ENCODE measurements around the gene CFAP299.

CFAP299 gene

DNA sequence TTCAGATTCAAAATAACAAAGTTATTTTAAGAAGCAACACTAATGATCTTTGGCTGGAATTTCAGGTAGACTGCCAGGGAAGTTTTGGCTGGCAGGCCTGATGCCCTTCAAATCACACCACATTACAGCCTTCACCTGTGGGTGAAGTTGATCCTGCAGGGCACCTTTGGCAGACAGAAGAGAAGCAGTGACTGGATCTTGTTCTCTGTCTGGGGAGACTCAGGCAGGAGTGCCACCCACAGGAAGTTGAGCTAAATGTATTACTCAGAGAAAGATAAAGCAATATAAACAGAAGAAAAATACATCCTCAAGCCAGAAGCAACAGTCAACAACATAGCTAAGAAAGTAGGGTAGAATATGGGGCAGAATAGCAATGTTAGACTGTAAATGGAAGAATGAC is 12.8 kb upstream of the CFAP299 start:
- no peak for DNase-seq (ENCODE audit: low read depth)
- peak; percentile 47 for TF ChIP-seq CTCF (IDR thresholded peaks at IDR 0.05; ENCODE audit: control insufficient read depth, insufficient read depth, low read depth, low read length, missing control alignments)
- H3K4me3 ChIP-seq (ENCODE audit: control insufficient read depth, low read depth, low read length), result no peak overlapping the region

GRCh38 chr4:80324171-80324570 is 11.4 kb upstream of the CFAP299 start:
- DNase-seq (ENCODE audit: low read depth), result no peak
- no peak overlapping the region for H3K4me3 ChIP-seq (ENCODE audit: control insufficient read depth, low read depth, low read length)
- no peak for TF ChIP-seq CTCF (IDR thresholded peaks at IDR 0.05; ENCODE audit: control insufficient read depth, insufficient read depth, low read depth, low read length, missing control alignments)

DNA sequence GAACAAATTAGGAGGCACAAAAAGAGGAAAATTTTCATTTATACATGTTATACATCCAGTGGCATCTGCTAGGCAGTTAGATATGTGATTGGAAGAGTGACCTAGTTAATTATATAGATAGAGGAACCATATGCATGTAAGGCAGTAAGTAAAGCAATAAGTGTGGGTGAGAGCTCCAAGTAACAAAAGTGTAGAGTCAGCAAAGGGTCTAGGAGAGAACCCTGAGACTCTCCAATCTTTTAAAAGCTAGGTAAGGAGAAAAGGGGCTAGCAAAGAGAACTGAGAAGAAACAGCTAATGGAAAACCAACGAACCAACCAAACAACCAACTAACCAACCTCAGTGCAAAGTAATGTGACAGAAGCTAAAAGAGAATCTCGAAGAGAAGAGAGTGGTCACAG is 3.8 kb upstream of the CFAP299 start:
- H3K4me3 ChIP-seq (ENCODE audit: control insufficient read depth, low read depth, low read length), result no peak overlapping the region
- TF ChIP-seq CTCF (IDR thresholded peaks at IDR 0.05; ENCODE audit: control insufficient read depth, insufficient read depth, low read depth, low read length, missing control alignments), result no peak
- no peak for DNase-seq (ENCODE audit: low read depth)

DNA sequence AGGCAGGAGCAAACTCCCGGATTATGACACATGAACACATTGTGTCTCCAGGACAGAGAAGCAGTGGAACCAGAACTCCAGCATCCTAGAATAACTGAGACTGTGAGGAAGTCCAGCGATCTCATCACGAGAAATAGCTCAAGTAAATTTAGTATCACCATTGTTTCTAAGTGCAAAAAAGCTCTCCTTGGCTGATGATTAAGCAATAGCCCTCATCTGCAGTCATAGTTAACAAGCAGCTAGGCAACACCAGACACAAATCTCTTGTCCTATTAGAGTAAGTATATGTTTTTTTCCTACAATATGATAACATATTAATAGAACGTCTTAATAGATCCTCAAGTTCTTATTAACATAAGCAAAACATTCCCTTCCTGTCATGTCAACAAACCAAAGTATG is 2.4 kb upstream of the CFAP299 start:
- TF ChIP-seq CTCF (IDR thresholded peaks at IDR 0.05; ENCODE audit: control insufficient read depth, insufficient read depth, low read depth, low read length, missing control alignments), result no peak
- DNase-seq (ENCODE audit: low read depth), result no peak
- H3K4me3 ChIP-seq (ENCODE audit: control insufficient read depth, low read depth, low read length), result no peak overlapping the region

DNA sequence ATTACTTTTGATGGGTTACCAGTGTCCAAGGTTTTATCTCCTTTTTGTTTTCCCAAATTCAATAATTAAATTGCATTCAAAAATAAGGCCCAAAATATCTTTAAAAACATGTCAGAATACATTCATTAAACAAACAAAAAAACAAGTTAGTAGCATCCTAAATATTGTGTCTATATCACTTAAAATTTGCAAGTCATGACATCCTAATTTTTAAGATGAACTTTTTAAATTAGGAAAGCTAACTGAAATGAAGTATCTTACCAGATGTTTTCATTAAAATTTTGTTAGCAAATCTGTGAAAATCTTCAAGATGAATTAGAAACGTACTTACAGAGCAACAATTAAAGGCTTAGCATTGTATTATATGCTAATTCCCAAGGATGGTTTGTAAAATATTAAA is 962 bp upstream of the CFAP299 start:
- H3K4me3 ChIP-seq (ENCODE audit: control insufficient read depth, low read depth, low read length), result no peak overlapping the region
- no peak for TF ChIP-seq CTCF (IDR thresholded peaks at IDR 0.05; ENCODE audit: control insufficient read depth, insufficient read depth, low read depth, low read length, missing control alignments)
- no peak for DNase-seq (ENCODE audit: low read depth)

DNA sequence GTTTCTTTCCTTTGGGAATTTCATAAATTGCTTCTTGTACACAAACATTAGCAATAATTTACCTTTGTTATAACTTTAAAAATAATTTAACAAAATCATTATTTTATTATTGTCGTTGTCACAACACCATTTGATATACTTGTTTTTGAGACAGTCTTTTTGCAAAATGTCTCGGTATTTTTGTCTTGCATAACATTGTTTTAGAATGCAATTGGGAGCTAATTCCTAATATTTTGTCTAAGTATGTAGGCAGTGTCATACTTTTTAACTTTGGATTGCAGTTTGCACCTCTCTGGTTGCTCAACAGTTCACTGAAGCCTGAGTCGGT is 340 bp upstream of the CFAP299 start:
- no peak for TF ChIP-seq CTCF (IDR thresholded peaks at IDR 0.05; ENCODE audit: control insufficient read depth, insufficient read depth, low read depth, low read length, missing control alignments)
- H3K4me3 ChIP-seq (ENCODE audit: control insufficient read depth, low read depth, low read length), result peak overlapping the region; percentile 79
- no peak for DNase-seq (ENCODE audit: low read depth)

- DNase-seq (ENCODE audit: low read depth), result no peak
- H3K4me3 ChIP-seq (ENCODE audit: control insufficient read depth, low read depth, low read length), result no peak overlapping the region
- TF ChIP-seq CTCF (IDR thresholded peaks at IDR 0.05; ENCODE audit: control insufficient read depth, insufficient read depth, low read depth, low read length, missing control alignments), result peak; percentile 54
Observed at GRCh38 chr4:80336582-80336981, 1.1 kb downstream of the CFAP299 start.
